ENCODE data around the gene GALNS. TPM values are rescaled to one million over a fixed set of nuclear protein-coding genes. Genes with fewer than 3 reads are reported as not detected.

GALNS gene
- total and polyA plus RNA-seq, 4 donors: 6.8 to 20.6 (median 10.8) TPM

DNA sequence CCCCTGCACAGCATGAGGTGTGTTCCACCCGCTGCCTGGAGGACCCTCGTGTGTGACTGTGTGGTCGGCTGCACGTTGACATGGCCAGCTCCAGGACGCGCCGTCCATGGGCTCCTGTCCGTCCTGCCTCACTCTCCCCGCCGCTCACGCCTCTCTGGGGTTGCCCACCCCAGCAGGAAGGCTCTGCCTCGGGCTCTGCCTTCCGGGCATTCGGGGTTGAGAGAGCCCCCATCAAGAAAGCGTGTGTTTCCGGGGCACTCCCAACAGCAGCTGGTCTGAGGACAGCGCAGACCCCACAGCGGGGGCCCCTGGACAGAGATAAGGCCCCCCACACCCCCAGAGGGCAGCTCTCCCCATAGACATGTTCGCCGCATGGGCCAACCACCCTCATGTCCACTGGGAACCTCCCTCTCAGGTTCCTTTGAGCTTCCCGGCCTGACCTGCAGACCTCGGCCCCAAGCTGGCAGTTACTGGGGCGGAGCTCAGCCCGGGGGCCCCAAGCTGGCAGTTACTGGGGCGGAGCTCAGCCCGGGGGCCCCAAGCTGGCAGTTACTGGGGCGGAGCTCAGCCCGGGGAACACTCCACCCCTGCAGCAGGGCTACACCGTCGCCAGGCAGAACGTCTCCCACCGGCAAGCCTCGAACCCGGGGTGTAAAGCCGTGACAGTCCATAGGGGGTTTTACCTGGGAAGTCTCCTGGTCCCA, 63.3 kb downstream of the GALNS start:
- TF ChIP-seq NR2F2 (IDR thresholded peaks at IDR 0.05): no peak
- no peak for TF ChIP-seq RXRA (IDR thresholded peaks at IDR 0.05)
- no peak for TF ChIP-seq HNF4A (conservative IDR thresholded peaks at IDR 0.05)
- TF ChIP-seq SP1 (IDR thresholded peaks at IDR 0.05): no peak
- TF ChIP-seq FOXA1 (IDR thresholded peaks at IDR 0.05): no peak
- TF ChIP-seq FOXA2 (IDR thresholded peaks at IDR 0.05): no peak
- Histone ChIP-seq H3K27me3 (ENCODE audit: control insufficient read depth in 4 of 4, insufficient read depth in 4 of 4, low read length in 3 of 4) (no peaks in the 10 kb centered on the region), H3K4me1 (ENCODE audit: control insufficient read depth in 4 of 4, insufficient read depth in 4 of 4, low read length in 3 of 4) (peaks cover 0 to 3% (median 0%) of the 10 kb centered on the region in 4 donors), H3K9ac (ENCODE audit: low read depth in 1 of 2, low read length in 2 of 2) (no peak overlapping the region), H3K9me3 (ENCODE audit: control insufficient read depth in 4 of 4, low read length in 3 of 4) (no peaks in the 10 kb centered on the region), H3K27ac (ENCODE audit: low read depth in 1 of 2, low read length in 2 of 2) (no peak overlapping the region), H3K36me3 (ENCODE audit: control insufficient read depth in 4 of 4, insufficient read depth in 3 of 4, low read depth in 1 of 4, low read length in 3 of 4) (no peaks in the 10 kb centered on the region), H3K4me3 (ENCODE audit: low read depth in 1 of 3, low read length in 3 of 3) (no peak overlapping the region)
- DNase-seq (ENCODE audit: low spot score): peak; percentile 59
- 59% methylated on average over 35 of the region's 35 CpGs for WGBS

- Histone ChIP-seq H3K9me3 (ENCODE audit: control insufficient read depth in 4 of 4, low read length in 3 of 4) (no peaks in the 10 kb centered on the region), H3K36me3 (ENCODE audit: control insufficient read depth in 4 of 4, insufficient read depth in 3 of 4, low read depth in 1 of 4, low read length in 3 of 4) (no peaks in the 10 kb centered on the region), H3K4me3 (ENCODE audit: low read depth in 1 of 3, low read length in 3 of 3) (no peak overlapping the region), H3K4me1 (ENCODE audit: control insufficient read depth in 4 of 4, insufficient read depth in 4 of 4, low read length in 3 of 4) (peaks cover 0 to 9% (median 4%) of the 10 kb centered on the region in 4 donors), H3K27ac (ENCODE audit: low read depth in 1 of 2, low read length in 2 of 2) (no peak overlapping the region), H3K27me3 (ENCODE audit: control insufficient read depth in 4 of 4, insufficient read depth in 4 of 4, low read length in 3 of 4) (no peaks in the 10 kb centered on the region), H3K9ac (ENCODE audit: low read depth in 1 of 2, low read length in 2 of 2) (no peak overlapping the region)
- TF ChIP-seq, protein P1, sequence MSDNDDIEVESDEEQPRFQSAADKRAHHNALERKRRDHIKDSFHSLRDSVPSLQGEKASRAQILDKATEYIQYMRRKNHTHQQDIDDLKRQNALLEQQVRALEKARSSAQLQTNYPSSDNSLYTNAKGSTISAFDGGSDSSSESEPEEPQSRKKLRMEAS (IDR thresholded peaks at IDR 0.05): no peak
- TF ChIP-seq GABPA (IDR thresholded peaks at IDR 0.05 in 1 of 2, conservative IDR thresholded peaks at IDR 0.05 in 1 of 2) (no peak), SP1 (IDR thresholded peaks at IDR 0.05) (no peak), HNF4G (IDR thresholded peaks at IDR 0.05) (no peak), JUND (IDR thresholded peaks at IDR 0.05) (no peak), FOXA1 (IDR thresholded peaks at IDR 0.05) (no peak), YY1 (IDR thresholded peaks at IDR 0.05) (no peak), TAF1 (conservative IDR thresholded peaks at IDR 0.05) (no peak), RXRA (IDR thresholded peaks at IDR 0.05) (no peak)
- TF ChIP-seq, protein P2, sequence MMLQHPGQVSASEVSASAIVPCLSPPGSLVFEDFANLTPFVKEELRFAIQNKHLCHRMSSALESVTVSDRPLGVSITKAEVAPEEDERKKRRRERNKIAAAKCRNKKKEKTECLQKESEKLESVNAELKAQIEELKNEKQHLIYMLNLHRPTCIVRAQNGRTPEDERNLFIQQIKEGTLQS (IDR thresholded peaks at IDR 0.05): no peak
- TF ChIP-seq, protein P3, sequence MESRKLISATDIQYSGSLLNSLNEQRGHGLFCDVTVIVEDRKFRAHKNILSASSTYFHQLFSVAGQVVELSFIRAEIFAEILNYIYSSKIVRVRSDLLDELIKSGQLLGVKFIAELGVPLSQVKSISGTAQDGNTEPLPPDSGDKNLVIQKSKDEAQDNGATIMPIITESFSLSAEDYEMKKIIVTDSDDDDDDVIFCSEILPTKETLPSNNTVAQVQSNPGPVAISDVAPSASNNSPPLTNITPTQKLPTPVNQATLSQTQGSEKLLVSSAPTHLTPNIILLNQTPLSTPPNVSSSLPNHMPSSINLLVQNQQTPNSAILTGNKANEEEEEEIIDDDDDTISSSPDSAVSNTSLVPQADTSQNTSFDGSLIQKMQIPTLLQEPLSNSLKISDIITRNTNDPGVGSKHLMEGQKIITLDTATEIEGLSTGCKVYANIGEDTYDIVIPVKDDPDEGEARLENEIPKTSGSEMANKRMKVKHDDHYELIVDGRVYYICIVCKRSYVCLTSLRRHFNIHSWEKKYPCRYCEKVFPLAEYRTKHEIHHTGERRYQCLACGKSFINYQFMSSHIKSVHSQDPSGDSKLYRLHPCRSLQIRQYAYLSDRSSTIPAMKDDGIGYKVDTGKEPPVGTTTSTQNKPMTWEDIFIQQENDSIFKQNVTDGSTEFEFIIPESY (IDR thresholded peaks at IDR 0.05): no peak
- no peak for DNase-seq (ENCODE audit: low spot score)
- 89% methylated on average over 12 of the region's 12 CpGs for WGBS
These were observed 64.0 kb downstream of the GALNS start for GRCh38 chr16:88792668-88793250.

- Histone ChIP-seq H3K9ac (ENCODE audit: low read depth in 1 of 2, low read length in 2 of 2) (no peak overlapping the region), H3K4me3 (ENCODE audit: low read depth in 1 of 3, low read length in 3 of 3) (no peak overlapping the region), H3K9me3 (ENCODE audit: control insufficient read depth in 4 of 4, low read length in 3 of 4) (no peaks in the 10 kb centered on the region), H3K36me3 (ENCODE audit: control insufficient read depth in 4 of 4, insufficient read depth in 3 of 4, low read depth in 1 of 4, low read length in 3 of 4) (no peaks in the 10 kb centered on the region), H3K27me3 (ENCODE audit: control insufficient read depth in 4 of 4, insufficient read depth in 4 of 4, low read length in 3 of 4) (no peaks in the 10 kb centered on the region), H3K27ac (ENCODE audit: low read depth in 1 of 2, low read length in 2 of 2) (no peak overlapping the region), H3K4me1 (ENCODE audit: control insufficient read depth in 4 of 4, insufficient read depth in 4 of 4, low read length in 3 of 4) (peaks cover under 1 to 14% (median 10%) of the 10 kb centered on the region in 4 donors)
- DNase-seq (ENCODE audit: low spot score): no peak
- WGBS: 78% methylated on average over 13 of the region's 13 CpGs
- TF ChIP-seq RAD21 (IDR thresholded peaks at IDR 0.05) (no peak), HNF4G (IDR thresholded peaks at IDR 0.05) (no peak), CTCF (IDR thresholded peaks at IDR 0.05; ENCODE audit: low read depth, low read length, missing input control) (no peak), GABPA (IDR thresholded peaks at IDR 0.05 in 1 of 2, conservative IDR thresholded peaks at IDR 0.05 in 1 of 2) (no peak), EGR1 (IDR thresholded peaks at IDR 0.05; ENCODE audit: low read depth in 2 of 2) (no peak)
- TF ChIP-seq, protein P1 (IDR thresholded peaks at IDR 0.05): no peak
- TF ChIP-seq, protein P2 (IDR thresholded peaks at IDR 0.05): no peak
These were observed 64.6 kb downstream of the GALNS start for GRCh38 chr16:88792078-88792550.
